B cell (primary cell): ENCODE data around the gene ATP1B3. TPM values are rescaled to one million over a fixed set of nuclear protein-coding genes. Genes with fewer than 3 reads are reported as not detected.

Experiments
- ATAC-seq: fragments of 200-7000 bp; cut with Tn5 transposase; one replicate; pipeline ENCODE4 v1.10.0; 2021; ENCODE audit warnings: low read depth, mild to moderate bottlenecking, moderate number of reproducible peaks, moderate library complexity
- CTCF ChIA-PET: fragments of 350-600 bp; sonication (Branson Sonifier 250); formaldehyde crosslinking; loops from one replicate; lab custom pipeline; 2021; ENCODE audit warnings: antibody characterized with exemption, inconsistent platforms; lab: Charles Lee
- POLR2A ChIA-PET: fragments of 350-600 bp; sonication (Branson Sonifier 250); formaldehyde crosslinking; loops from one replicate; lab custom pipeline; 2021; ENCODE audit warnings: antibody characterized with exemption; lab: Charles Lee
- DNase-seq: peaks from one replicate; pipeline ENCODE4 v3.0.0; 2013
- H2AFZ ChIP-seq: 2 replicates; pipeline ENCODE4 v1.6.1; 2012; ENCODE audit warnings: mild to moderate bottlenecking, low read depth, low read length; ENCODE audit not compliant: insufficient read depth, poor library complexity, severe bottlenecking
- H3K27ac ChIP-seq, 2 donors: 1 replicate in 1 of 2; 2 replicates in 1 of 2; pipeline ENCODE4 v1.5.1; 2012 to 2013; ENCODE audit warnings: low read length in 2 of 2, mild to moderate bottlenecking in 2 of 2, moderate library complexity in 1 of 2
- H3K27me3 ChIP-seq, 4 experiments: fragments of 200-600 bp in 1 of 4; sonication (generic) in 1 of 4; replicated peaks in 1 of 4; 1 replicate in 2 of 4; 2 replicates in 2 of 4; pipeline versions ENCODE4 v1.6.1 to v1.7.0; 2013 to 2016; ENCODE audit warnings: low read length in 3 of 4, mild to moderate bottlenecking in 2 of 4, mixed read lengths in 1 of 4, moderate library complexity in 1 of 4; ENCODE audit not compliant: insufficient read depth in 4 of 4, control insufficient read depth in 3 of 4; ENCODE audit errors: control extremely low read depth in 1 of 4
- H3K36me3 ChIP-seq, 2 experiments: replicated peaks in 1 of 2; 1 replicate in 1 of 2; 2 replicates in 1 of 2; pipeline versions ENCODE4 v1.6.1 to v1.7.1; 2013; ENCODE audit warnings: low read length in 1 of 2; ENCODE audit not compliant: insufficient read depth in 2 of 2, control insufficient read depth in 1 of 2; ENCODE audit errors: control extremely low read depth in 1 of 2, extremely low read depth in 1 of 2
- H3K4me1 ChIP-seq, 2 donors: fragments of 200-600 bp in 1 of 2; sonication (generic) in 1 of 2; 1 replicate in 1 of 2; 2 replicates in 1 of 2; pipeline versions ENCODE4 v1.5.1 to v1.6.1; 2013 to 2017; ENCODE audit warnings: low read length in 2 of 2; ENCODE audit not compliant: control insufficient read depth in 2 of 2, insufficient read depth in 2 of 2
- H3K4me2 ChIP-seq: replicated peaks from 2 replicates; pipeline ENCODE3; 2012; ENCODE audit warnings: mild to moderate bottlenecking, low read depth, low read length; ENCODE audit not compliant: poor library complexity, severe bottlenecking
- H3K4me3 ChIP-seq, 5 experiments: fragments of 200-600 bp in 1 of 5; sonication (generic) in 1 of 5; 1 replicate in 3 of 5; 2 replicates in 2 of 5; pipeline versions ENCODE4 v1.5.1 to v1.7.0; 2011 to 2016; ENCODE audit warnings: low read length in 4 of 5, mild to moderate bottlenecking in 4 of 5, low read depth in 2 of 5, control low read depth in 1 of 5, moderate library complexity in 1 of 5; ENCODE audit not compliant: insufficient read depth in 1 of 5; ENCODE audit errors: control extremely low read depth in 1 of 5, extremely low read depth in 1 of 5
- H3K79me2 ChIP-seq: fragments of 200-600 bp; sonication (generic); one replicate; pipeline ENCODE4 v1.6.0; 2016; ENCODE audit warnings: low read length; ENCODE audit not compliant: control insufficient read depth, insufficient read depth
- H3K9ac ChIP-seq: fragments of 200-600 bp; sonication (generic); 2 replicates; pipeline ENCODE4 v1.6.1; 2017; ENCODE audit warnings: mild to moderate bottlenecking, low read length, moderate library complexity
- H3K9me3 ChIP-seq, 3 donors: one replicate each; pipeline versions ENCODE4 v1.6.1 to v1.7.1; 2013; ENCODE audit warnings: low read length in 2 of 3; ENCODE audit not compliant: control insufficient read depth in 2 of 3, insufficient read depth in 1 of 3; ENCODE audit errors: control extremely low read depth in 1 of 3
- H4K20me1 ChIP-seq: 2 replicates; pipeline ENCODE4 v1.6.0; 2012; ENCODE audit warnings: mild to moderate bottlenecking, low read length; ENCODE audit not compliant: insufficient read depth, control insufficient read depth, poor library complexity, severe bottlenecking
- H3K27ac Mint-ChIP-seq: one replicate; pipeline ENCODE4 v1.8.0; 2021; ENCODE audit warnings: mixed read lengths
- H3K27me3 Mint-ChIP-seq: one replicate; pipeline ENCODE4 v1.8.0; 2021; ENCODE audit warnings: mixed read lengths
- H3K4me1 Mint-ChIP-seq: one replicate; pipeline ENCODE4 v1.8.0; 2021; ENCODE audit warnings: mixed read lengths
- H3K4me3 Mint-ChIP-seq: one replicate; pipeline ENCODE4 v1.8.0; 2021; ENCODE audit warnings: mixed read lengths
- H3K9me3 Mint-ChIP-seq: one replicate; pipeline ENCODE4 v1.8.0; 2022; ENCODE audit warnings: mixed read lengths; ENCODE audit not compliant: insufficient read depth
- CTCF ChIP-seq: fragments of 200-600 bp; IDR thresholded peaks from one replicate; pipeline ENCODE4 v1.8.0; 2022; ENCODE audit warnings: antibody characterized with exemption, mild to moderate bottlenecking
- EZH2 ChIP-seq: IDR thresholded peaks from 2 replicates; pipeline ENCODE4 v1.6.1; 2012; ENCODE audit warnings: borderline replicate concordance, low read depth, mild to moderate bottlenecking, moderate library complexity, low read length; ENCODE audit not compliant: insufficient read depth, poor library complexity, severe bottlenecking
- WGBS: methylation state at CpG from one replicate; pipeline ENCODE4 v1.1.5; 2013; ENCODE audit warnings: missing lambda C conversion rate; ENCODE audit not compliant: insufficient coverage; 5-methylcytosine and 5-hydroxymethylcytosine counted together
- intact Hi-C: fragments of 100-400 bp; cut with micrococcal nuclease; formaldehyde crosslinking; loops from one replicate; pipeline ENCODE4 v1.10.0; 2022
- polyA plus RNA-seq: library from polyadenylated mRNA; depleted of rRNA; stranded (reverse); fragments of >200 nt; gene quantifications from 2 replicates; pipeline ENCODE4 v1.2.3, GENCODE V29; 2012
- total RNA-seq, 2 donors: library from RNA; stranded (reverse); fragments of 120-200 nt in 1 of 2; gene quantifications; 1 replicate in 1 of 2; 2 replicates in 1 of 2; pipeline versions ENCODE4 v1.2.3 to v1.2.4, GENCODE V29; 2013 to 2022

Gene ATP1B3
- total and polyA plus RNA-seq, 2 donors (not counting 1 experiment from before 2014, with no cell fraction given), result 20.7 to 28.8 TPM

GRCh38 chr3:141876891-141877621, 613 bp downstream of the ATP1B3 start:
- Mint-ChIP-seq H3K27ac (peak overlapping the region; percentile 99), H3K27me3 (no peaks in the 10 kb centered on the region), H3K9me3 (no peaks in the 10 kb centered on the region), H3K4me1 (peaks cover 32% of the 10 kb centered on the region), H3K4me3 (peak overlapping the region; percentile 99)
- no peaks in the 10 kb centered on the region for H4K20me1 ChIP-seq
- WGBS, result under 1% methylated on average over 75 of the region's 76 CpGs
- no peaks in the 10 kb centered on the region for H3K27me3 ChIP-seq
- TF ChIP-seq EZH2, result no peak
- no peak for TF ChIP-seq CTCF
- ATAC-seq, result peak; percentile 4
- peaks cover 41% of the 10 kb centered on the region for H3K79me2 ChIP-seq
- peak overlapping the region; percentile 98 for H3K4me2 ChIP-seq
- H3K4me1 ChIP-seq, result peaks cover 8 to 15% of the 10 kb centered on the region in 2 donors
- no peaks in the 10 kb centered on the region for H3K36me3 ChIP-seq
- H3K9ac ChIP-seq, result peak overlapping the region; percentile 97
- intact Hi-C loops, result loop anchor here (1.0 to 10.0 kb wide), 10 partner anchors 35 to 700 kb away; partner anchors contain the start of genes ATR, GK5, PXYLP1 and RASA2
- no peaks in the 10 kb centered on the region for H3K9me3 ChIP-seq
- peak overlapping the region; percentile 47 to 85 (median 79) for H3K4me3 ChIP-seq
- POLR2A ChIA-PET, result interaction anchor here (0.9 to 2.4 kb wide), 2 partner anchors 36 to 139 kb away, joined by 4 to 11 read pairs; partner anchors contain the start of gene RNF7
- H3K27ac ChIP-seq, result peak overlapping the region; percentile 58 to 93
- H2AFZ ChIP-seq, result peak overlapping the region; percentile 90
- CTCF ChIA-PET, result interaction anchor here (0.7 to 2.8 kb wide), 4 partner anchors 31 to 518 kb away, joined by 3 to 12 read pairs (median 6); partner anchors contain the start of gene RNF7
- DNase-seq, result peak; percentile 68
